IMR-90 (cell line): ENCODE data around the gene MED13.

Source experiments
- POLR2A ChIP-seq: IDR thresholded peaks from 2 replicates; pipeline ENCODE4 v1.6.1; 2012; ENCODE audit warnings: mild to moderate bottlenecking, low read depth, low read length
- RAD21 ChIP-seq: IDR thresholded peaks from 2 replicates; pipeline ENCODE4 v1.6.1; 2012; ENCODE audit warnings: low read length, improper control_type of control experiment
- TF ChIP-seq, protein P1 (sequence below): conservative IDR thresholded peaks from 2 replicates; pipeline ENCODE4 v1.5.1; 2012; ENCODE audit warnings: mild to moderate bottlenecking, low read depth, low read length, improper control_type of control experiment

DNA sequence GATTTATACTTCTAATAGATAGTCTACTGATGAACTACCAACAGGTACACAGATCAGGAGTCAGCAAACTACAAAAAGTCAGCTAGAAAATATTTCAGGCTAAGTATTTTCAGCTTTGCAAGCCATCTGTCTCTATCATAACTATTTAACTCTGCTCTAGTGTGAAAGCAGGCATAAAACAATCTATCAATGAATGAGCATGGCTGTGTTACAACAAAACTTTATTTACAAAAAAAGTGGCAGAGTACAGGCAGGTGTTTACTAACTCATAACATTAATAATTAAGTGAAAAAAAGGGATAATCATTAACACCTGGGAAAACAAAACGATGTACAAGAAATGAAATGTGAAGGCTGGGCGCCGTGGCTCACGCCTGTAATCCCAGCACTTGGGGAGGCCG lies 15.8 kb downstream of the MED13 start:
- TF ChIP-seq, protein P1, sequence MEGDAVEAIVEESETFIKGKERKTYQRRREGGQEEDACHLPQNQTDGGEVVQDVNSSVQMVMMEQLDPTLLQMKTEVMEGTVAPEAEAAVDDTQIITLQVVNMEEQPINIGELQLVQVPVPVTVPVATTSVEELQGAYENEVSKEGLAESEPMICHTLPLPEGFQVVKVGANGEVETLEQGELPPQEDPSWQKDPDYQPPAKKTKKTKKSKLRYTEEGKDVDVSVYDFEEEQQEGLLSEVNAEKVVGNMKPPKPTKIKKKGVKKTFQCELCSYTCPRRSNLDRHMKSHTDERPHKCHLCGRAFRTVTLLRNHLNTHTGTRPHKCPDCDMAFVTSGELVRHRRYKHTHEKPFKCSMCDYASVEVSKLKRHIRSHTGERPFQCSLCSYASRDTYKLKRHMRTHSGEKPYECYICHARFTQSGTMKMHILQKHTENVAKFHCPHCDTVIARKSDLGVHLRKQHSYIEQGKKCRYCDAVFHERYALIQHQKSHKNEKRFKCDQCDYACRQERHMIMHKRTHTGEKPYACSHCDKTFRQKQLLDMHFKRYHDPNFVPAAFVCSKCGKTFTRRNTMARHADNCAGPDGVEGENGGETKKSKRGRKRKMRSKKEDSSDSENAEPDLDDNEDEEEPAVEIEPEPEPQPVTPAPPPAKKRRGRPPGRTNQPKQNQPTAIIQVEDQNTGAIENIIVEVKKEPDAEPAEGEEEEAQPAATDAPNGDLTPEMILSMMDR, result no peak
- no peak for TF ChIP-seq RAD21
- TF ChIP-seq POLR2A, result no peak
